ACC112 (cell line): Measurements from ENCODE around the gene CGB1.
"Not testable (repeated sequence)": the region's sequence is repeated elsewhere in the genome, so short reads cannot be mapped to it uniquely, and the experiment has no call there.

Experiments
- H2AFZ ChIP-seq: fragments of 200-600 bp; sonication (generic); one replicate; pipeline ENCODE4 v1.6.0; 2017; ENCODE audit warnings: antibody characterized with exemption, low read length; ENCODE audit not compliant: unreplicated experiment
- H3K27ac ChIP-seq: fragments of 200-600 bp; sonication (generic); 2 replicates; pipeline ENCODE4 v1.5.1; 2014; ENCODE audit warnings: low read depth, mild to moderate bottlenecking, antibody characterized with exemption, low read length, moderate library complexity
- H3K27me3 ChIP-seq: fragments of 200-600 bp; sonication (generic); 2 replicates; pipeline ENCODE4 v1.6.1; 2014; ENCODE audit warnings: mild to moderate bottlenecking, antibody characterized with exemption, low read length, moderate library complexity, mixed read lengths; ENCODE audit not compliant: insufficient read depth
- H3K36me3 ChIP-seq: fragments of 200-600 bp; sonication (generic); 2 replicates; pipeline ENCODE4 v1.6.1; 2016; ENCODE audit warnings: mild to moderate bottlenecking, antibody characterized with exemption, low read length, moderate library complexity, mixed read lengths; ENCODE audit not compliant: insufficient read depth
- H3K4me1 ChIP-seq: fragments of 200-600 bp; sonication (generic); one replicate; pipeline ENCODE4 v1.6.1; 2016; ENCODE audit warnings: low read length, mixed read lengths; ENCODE audit not compliant: insufficient read depth, unreplicated experiment, control insufficient read depth
- H3K4me3 ChIP-seq: fragments of 200-600 bp; sonication (generic); 2 replicates; pipeline ENCODE4 v1.5.1; 2014; ENCODE audit warnings: mild to moderate bottlenecking, low read depth, low read length
- H3K79me2 ChIP-seq: fragments of 200-600 bp; sonication (generic); one replicate; pipeline ENCODE4 v1.6.0; 2016; ENCODE audit warnings: low read length; ENCODE audit not compliant: control insufficient read depth, unreplicated experiment, insufficient read depth

CGB1 gene

DNA sequence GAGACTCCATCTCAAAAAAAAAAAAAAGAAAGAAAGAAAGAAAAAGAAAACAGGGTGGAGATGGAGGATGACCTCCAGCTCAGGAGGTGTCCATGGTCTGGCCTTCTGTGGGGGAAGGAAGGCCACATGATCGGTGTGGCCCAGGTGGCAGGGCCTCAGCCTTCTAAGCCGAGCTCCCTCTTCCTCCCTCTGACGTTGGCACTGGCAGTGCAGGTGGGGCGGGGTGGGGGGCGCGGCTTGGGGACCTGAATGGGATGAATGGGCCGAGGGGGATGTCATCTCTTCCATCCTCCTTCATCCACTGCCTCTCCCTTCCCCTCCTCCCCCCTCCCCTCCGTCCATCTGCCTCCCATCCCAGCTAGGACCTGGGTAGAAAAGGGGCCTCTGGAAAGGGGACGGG lies 3.0 kb upstream of the CGB1 start:
- not testable (repeated sequence) for H3K79me2 ChIP-seq, H3K27me3 ChIP-seq, H3K4me1 ChIP-seq, H3K36me3 ChIP-seq, H3K27ac ChIP-seq, H2AFZ ChIP-seq, H3K4me3 ChIP-seq

DNA sequence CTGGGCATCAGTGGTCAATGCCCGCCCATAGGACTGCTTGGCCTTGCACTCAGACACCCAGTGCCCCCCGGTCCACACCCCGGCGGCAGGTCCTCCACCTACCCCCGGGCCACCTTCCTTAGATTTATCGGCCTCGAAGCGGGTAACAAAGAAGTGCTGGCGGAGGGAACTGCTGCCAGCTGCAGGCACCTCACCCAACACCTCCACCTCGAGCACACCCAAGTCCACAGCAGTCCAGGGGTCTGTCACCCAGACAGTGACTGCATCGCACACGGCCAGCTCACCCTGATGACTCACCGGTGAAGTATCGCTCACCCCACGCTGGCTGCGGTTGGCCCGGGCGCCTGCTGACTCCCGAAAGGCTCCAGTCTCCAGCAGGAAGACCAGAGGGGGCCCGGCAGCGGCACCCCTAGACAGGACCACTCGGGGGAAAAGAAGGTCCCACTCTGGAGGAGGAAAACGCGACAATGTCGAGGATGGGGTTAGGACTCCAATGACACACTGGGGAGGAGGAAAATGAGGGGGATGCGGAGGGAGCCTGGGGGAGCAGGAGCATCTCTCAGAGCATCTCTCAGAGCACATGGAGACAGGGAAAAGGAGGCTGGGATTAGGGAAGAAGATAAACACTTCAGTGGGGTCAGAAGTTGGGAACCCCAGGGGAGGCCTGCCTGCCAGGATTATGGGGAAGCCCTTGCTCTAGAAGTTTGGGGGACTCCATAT lies 2.0 kb upstream of the CGB1 start:
- H3K27ac ChIP-seq, H3K36me3 ChIP-seq, H3K27me3 ChIP-seq, H3K4me3 ChIP-seq, H3K4me1 ChIP-seq, H2AFZ ChIP-seq, H3K79me2 ChIP-seq: not testable (repeated sequence)

DNA sequence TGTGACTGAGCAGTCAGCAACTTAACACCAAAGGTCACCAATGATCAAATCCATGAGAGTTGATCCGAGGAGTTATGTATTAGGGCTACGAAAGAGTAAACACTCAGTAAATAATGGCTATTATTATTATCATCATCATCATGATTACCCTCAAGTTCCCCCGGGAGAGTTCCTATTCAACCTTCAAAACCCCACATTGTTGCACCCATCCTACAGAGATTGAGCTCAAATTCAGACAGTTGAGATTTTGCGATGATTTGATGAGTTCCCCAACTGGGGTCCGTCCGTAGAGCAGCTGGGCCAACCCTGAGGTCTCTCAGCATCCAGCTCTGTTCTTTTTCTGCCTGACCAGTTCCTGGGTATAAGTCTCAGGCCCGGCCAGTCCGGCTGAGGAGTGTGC lies 1.4 kb upstream of the CGB1 start:
- H3K27me3 ChIP-seq, H3K4me1 ChIP-seq, H3K36me3 ChIP-seq, H3K4me3 ChIP-seq, H2AFZ ChIP-seq, H3K27ac ChIP-seq, H3K79me2 ChIP-seq: not testable (repeated sequence)

DNA sequence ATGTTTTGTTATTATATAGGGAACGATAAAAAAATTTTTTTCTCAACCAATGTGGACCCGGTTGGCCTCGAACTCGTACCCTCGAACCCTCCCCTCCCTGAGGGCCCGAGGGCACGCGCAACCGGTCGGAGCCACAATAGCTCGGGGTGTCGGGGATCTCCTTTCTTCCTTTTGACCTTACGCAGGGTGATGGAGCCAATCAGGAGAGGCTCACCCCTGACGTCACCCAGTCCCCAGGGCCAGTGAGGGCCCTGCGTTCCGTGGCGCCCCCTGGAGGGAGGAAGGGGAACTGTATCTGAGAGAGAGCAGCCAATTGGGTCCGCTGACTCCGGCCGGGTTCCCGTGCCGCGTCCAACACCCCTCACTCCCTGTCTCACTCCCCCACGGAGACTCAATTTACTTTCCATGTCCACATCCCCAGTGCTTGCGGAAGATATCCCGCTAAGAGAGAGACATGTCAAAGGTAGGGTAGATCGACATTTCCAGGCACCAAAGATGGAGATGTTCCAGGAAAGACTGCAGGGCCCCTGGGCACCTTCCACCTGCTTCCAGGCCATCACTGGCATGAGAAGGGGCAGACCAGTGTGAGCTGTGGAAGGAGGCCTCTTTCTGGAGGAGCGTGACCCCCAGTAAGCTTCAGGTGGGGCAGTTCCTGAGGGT lies 4.9 kb downstream of the CGB1 start, which contains the start of gene CGB2:
CGB2 (plus strand) TSS at position 249 of the 660 bp plus-strand sequence; CDS start at position 455, 206 bp downstream.
- not testable (repeated sequence) for H3K4me3 ChIP-seq, H3K36me3 ChIP-seq, H3K27me3 ChIP-seq, H3K27ac ChIP-seq, H2AFZ ChIP-seq, H3K4me1 ChIP-seq, H3K79me2 ChIP-seq

DNA sequence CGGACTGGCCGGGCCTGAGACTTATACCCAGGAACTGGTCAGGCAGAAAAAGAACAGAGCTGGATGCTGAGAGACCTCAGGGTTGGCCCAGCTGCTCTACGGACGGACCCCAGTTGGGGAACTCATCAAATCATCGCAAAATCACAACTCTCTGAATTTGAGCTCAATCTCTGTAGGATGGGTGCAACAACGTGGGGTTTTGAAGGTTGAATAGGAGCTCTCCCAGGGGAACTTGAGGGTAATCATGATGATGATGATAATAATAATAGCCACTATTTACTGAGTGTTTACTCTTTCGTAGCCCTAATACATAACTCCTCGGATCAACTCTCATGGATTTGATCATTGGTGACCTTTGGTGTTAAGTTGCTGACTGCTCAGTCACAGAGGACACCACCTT lies 6.4 kb downstream of the CGB1 start:
- H2AFZ ChIP-seq, H3K27me3 ChIP-seq, H3K36me3 ChIP-seq, H3K79me2 ChIP-seq, H3K27ac ChIP-seq, H3K4me1 ChIP-seq, H3K4me3 ChIP-seq: not testable (repeated sequence)

DNA sequence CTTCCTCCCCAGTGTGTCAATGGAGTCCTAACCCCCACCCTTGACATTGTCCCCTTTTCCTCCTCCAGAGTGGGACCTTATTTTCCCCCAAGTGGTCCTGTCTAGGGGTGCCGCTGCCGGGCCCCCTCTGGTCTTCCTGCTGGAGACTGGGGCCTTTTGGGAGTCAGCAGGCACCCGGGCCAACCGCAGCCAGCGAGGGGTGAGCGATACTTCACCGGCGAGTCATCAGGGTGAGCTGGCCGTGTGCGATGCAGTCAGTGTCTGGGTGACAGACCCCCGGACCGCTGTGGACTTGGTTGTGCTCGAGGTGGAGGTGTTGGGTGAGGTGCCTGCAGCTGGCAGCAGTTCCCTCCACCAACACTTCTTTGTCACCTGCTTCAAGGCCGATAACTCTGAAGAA lies 6.9 kb downstream of the CGB1 start:
- H3K4me3 ChIP-seq, H3K27ac ChIP-seq, H2AFZ ChIP-seq, H3K4me1 ChIP-seq, H3K79me2 ChIP-seq, H3K27me3 ChIP-seq, H3K36me3 ChIP-seq: not testable (repeated sequence)

DNA sequence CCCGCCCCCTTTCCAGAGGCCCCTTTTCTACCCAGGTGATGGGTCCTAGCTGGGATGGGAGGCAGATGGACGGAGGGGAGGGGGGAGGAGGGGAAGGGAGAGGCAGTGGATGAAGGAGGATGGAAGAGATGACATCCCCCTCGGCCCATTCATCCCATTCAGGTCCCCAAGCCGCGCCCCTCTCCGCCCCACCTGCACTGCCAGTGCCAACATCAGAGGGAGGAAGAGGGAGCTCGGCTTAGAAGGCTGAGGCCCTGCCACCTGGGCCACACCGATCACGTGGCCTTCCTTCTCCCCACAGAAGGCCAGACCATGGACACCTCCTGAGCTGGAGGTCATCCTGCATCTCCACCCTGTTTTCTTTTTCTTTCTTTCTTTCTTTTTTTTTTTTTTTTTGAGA lies 8.0 kb downstream of the CGB1 start:
- H3K4me1 ChIP-seq, H3K36me3 ChIP-seq, H3K27ac ChIP-seq, H3K79me2 ChIP-seq, H3K27me3 ChIP-seq, H3K4me3 ChIP-seq, H2AFZ ChIP-seq: not testable (repeated sequence)

DNA sequence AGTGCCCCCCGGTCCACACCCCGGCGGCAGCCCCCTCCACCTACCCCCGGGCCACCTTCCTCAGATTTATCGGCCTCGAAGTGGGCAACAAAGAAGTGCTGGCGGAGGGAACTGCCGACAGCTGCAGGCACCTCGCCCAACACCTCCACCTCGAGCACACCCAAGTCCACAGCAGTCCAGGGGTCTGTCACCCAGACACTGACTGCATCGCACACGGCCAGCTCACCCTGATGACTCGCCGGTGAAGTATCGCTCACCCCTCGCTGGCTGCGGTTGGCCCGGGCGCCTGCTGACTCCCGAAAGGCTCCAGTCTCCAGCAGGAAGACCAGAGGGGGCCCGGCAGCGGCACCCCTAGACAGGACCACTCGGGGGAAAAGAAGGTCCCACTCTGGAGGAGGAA lies 11.1 kb downstream of the CGB1 start:
- H2AFZ ChIP-seq, H3K4me3 ChIP-seq, H3K79me2 ChIP-seq, H3K36me3 ChIP-seq, H3K27ac ChIP-seq, H3K27me3 ChIP-seq, H3K4me1 ChIP-seq: not testable (repeated sequence)

DNA sequence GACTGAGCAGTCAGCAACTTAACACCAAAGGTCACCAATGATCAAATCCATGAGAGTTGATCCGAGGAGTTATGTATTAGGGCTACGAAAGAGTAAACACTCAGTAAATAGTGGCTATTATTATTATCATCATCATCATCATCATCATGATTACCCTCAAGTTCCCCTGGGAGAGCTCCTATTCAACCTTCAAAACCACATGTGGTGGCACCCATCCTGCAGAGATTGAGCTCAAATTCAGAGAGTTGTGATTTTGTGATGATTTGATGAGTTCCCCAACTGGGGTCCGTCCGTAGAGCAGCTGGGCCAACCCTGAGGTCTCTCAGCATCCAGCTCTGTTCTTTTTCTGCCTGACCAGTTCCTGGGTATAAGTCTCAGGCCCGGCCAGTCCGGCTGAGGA lies 11.6 kb downstream of the CGB1 start:
- not testable (repeated sequence) for H2AFZ ChIP-seq, H3K4me3 ChIP-seq, H3K27me3 ChIP-seq

DNA sequence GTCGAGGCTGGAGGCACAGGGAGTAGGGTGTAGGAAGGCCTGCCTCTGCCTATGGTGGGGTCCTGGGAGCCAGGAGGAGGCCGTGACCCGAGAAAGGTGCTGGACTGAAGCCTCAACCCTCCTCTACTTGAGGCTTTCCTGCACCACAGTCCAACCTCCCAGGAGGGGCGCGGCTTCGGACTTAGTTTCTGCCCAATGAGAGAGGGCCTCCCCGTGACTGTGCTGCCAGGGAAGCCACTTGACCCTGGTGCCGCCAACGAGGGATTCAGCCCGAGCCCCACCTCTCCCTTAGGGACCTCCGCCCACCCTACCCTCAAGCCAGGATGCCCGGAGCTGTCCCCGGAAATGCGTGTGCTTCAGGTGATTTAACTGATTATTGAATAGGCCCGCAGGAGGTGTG lies 12.5 kb downstream of the CGB1 start, which contains the start of gene CGB3:
CGB3 (minus strand) TSS at position 101 of the 400 bp plus-strand sequence. CDS start 362 bp downstream, outside the sequence.
- H3K27me3 ChIP-seq, H3K4me3 ChIP-seq, H3K27ac ChIP-seq, H3K79me2 ChIP-seq, H2AFZ ChIP-seq, H3K36me3 ChIP-seq, H3K4me1 ChIP-seq: not testable (repeated sequence)

More for the DNA sequence above, 11.6 kb downstream of the CGB1 start:
- not testable (repeated sequence) for H3K4me1 ChIP-seq, H3K27ac ChIP-seq, H3K36me3 ChIP-seq, H3K79me2 ChIP-seq

DNA sequence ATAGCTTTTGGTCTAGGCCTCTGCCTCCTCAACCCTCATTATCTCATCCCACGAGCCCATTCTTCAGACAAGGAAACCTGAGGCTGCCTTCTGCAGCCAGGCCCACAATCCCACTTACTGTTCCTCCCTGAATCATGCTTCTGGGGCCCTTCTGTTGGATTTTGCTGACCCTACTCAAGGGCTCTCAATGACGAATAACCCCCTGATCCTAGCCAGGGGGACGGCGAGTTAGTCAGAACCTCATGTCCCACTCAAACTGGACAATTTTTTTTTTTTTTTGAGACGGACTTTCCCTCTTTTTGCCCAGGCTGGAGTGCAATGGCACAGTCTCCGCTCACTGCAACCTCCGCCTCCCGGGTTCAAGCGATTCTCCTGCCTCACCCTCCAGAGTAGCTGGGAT lies 14.6 kb downstream of the CGB1 start:
- H3K27ac ChIP-seq, result no peak overlapping the region
- no peaks in the 10 kb centered on the region for H3K27me3 ChIP-seq
- H3K4me3 ChIP-seq, result no peak overlapping the region
- H3K4me1 ChIP-seq, result no peaks in the 10 kb centered on the region
- H3K79me2 ChIP-seq, result no peaks in the 10 kb centered on the region
- no peaks in the 10 kb centered on the region for H3K36me3 ChIP-seq
- H2AFZ ChIP-seq, result no peak overlapping the region
